GM18858 (cell line): ENCODE measurements around the gene COLQ.
"Not testable (repeated sequence)": the region's sequence is repeated elsewhere in the genome, so short reads cannot be mapped to it uniquely, and the experiment has no call there.

Experiments
- ATAC-seq: cut with Tn5 transposase; IDR thresholded peaks from one replicate; pipeline ENCODE4 v1.9.1; 2021; ENCODE audit not compliant: unreplicated experiment

COLQ gene

DNA sequence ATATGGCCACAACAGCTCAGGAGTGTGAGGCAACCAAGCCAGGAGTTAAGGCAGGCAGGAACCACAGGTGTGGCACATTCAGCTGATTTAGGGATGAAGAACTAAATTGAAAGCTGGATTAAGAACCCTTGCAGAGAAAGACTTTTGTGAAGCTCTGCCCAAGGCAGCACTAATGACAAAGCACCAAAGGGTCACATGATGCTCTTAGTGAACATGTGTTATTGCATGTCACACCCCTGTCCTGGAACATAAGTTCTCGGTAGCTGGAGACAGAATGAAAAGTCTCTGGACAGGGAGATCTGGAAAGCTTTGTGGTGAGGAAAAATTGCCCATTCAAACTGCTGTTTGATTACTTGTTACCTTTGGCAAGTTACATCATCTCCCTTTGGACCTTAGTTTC, 90.9 kb downstream of the COLQ start:
- ATAC-seq, result no peak

DNA sequence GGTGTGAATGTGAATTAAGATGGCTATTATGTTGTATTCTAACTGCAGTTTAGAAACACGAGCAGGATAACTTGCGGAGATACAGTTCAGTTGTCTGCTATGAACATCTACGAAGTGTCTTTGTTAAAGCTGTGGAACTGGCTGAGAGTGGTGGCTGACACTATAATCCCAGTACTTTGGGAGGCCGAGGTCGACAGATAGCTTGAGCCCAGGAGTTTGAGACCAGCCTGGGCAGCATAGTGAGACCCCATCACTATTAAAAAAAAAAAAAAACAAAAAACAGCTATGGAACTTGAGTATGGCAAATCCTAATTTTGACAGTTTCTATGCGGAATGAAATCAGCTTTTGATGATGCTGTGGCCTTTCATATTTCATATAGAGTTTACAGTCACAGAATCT, 92.4 kb downstream of the COLQ start:
- no peak for ATAC-seq

DNA sequence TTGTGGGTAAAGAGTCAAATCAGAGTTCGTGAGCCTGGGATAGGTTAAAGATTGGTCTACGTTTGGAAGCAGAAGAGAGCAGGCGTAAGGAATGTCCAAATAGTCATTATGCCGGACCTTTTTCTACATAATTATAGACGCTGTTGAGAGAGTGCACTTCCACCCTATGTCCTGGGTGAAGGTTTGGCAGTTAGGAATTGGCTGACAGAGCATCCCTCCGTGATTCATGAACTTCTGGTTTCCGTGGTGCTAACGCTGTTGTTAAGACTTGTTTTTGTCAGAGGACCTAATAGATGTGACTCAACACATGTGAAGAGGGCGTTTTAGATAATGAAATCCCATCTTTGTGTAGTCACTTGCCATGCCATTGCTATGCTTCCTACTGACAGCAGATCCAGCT, 93.0 kb downstream of the COLQ start:
- no peak for ATAC-seq

DNA sequence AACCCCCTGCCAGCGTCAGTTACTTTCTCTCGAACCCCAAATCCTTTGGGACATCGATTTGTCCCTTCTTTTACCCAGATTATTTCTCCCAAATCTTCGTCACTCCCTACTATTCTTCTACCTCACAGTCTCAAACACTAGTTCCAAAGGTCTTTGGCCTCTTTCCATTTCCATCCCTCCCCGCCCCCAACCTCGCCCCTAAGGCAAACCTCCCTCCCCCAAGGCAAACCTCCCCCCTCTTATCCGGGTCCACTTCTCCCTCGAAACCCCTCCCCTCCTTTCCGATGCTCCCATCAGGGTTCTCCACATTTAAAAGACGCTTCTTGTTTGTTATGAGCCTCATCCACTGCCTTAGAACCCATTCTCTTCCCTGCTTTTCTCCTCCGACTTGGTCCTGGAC, 93.5 kb downstream of the COLQ start:
- ATAC-seq, result no peak

DNA sequence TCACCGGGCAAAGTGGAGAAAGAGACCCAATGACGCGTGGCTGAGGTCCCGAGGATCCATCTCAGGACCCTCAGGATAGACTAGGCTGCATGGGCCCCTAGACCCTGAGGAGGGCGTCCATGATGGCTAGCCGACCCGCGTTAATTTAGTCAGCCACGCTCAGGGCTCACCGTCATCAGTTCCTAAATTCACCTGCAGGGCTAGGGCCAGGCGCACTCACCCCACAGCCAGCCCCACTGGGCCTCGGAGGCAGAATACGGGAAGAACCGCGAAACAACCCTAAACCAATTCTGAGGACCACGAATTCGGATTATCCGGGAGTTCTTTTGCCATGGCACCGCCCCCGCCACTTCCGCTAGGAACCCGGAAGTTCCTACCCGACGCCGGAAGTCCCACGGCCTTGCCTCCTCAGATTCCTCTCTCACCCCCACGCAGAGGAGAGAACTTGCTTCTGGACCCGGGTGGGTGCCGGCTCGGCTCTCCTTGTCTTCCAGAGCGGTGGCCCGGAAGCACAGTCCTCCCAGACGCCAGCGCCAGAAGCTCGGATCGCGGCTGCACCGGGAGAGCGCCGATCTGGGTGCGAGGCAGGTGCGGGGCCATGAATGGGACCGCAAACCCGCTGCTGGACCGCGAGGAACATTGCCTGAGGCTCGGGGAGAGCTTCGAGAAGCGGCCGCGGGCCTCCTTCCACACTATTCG, 94.2 kb downstream of the COLQ start, which contains the start of the genes EAF1 and METTL6:
EAF1 (plus strand) TSS at position 417 of the 699 bp plus-strand sequence; CDS start at position 599, 182 bp downstream.
METTL6 (minus strand) TSS at position 363 of the 699 bp plus-strand sequence. CDS start 1,033 bp downstream, outside the sequence.
- ATAC-seq, result peak; percentile 84

DNA sequence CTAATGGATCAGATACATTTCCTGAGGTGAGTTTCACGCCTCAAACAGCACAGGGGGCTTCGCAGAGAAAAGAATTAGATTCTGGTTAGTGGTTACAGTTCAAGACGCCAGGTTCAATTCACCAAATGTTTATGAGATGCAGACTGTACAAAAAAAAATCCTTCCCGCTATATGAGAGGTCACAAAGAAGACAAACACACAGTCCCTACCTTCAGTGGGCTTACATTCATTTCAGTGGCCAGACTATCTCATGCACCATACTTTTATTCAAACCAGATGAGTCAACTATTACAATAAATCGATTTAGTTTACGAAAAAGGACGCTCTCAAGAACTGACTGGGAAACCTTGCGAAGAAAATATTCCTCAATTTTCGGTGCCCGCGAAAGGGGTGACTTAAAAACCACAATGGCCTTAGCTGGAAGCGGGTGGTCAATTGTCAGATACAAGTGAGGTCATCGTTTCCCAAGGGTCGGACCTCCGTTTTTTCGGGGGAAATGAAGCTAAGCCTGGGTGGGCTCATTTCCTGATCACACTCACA, 94.9 kb downstream of the COLQ start:
- ATAC-seq, result no peak

DNA sequence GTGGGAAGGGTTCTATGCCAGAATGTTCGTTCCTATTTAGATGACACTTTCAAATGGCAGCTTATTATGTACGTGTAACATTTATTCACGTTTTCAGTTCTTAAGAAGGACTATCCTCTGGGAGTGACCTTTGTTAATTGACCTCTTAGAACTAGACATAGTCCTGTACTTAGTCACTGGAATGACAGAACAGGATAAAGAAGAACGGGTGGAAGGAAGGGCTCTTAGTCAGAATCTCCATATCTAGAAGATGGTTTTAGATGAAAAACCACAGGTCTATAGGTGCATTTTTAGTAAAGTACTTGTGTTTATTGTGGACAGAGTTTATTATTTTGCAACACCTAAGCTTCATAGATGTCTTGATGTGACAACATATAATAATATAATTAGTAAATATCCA, 100.6 kb downstream of the COLQ start:
- no peak for ATAC-seq

DNA sequence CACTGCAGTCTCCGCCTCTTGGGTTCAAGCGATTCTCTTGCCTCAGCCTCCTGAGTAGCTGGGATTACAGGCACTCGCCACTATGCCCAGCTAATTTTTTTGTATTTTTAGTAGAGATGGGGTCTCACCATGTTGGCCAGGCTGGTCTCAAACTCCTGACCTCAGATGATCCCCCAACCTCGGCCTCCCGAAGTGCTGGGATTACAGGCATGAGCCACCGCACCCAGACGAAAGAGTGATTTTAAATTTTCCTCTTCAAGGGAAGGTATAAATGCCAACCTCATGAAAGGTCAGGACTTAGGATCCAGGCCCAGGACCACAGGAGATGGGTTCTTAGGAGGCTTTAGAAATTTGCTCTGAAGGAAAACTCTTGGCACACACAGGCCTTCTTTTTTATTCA, 110.5 kb downstream of the COLQ start:
- not testable (repeated sequence) for ATAC-seq

DNA sequence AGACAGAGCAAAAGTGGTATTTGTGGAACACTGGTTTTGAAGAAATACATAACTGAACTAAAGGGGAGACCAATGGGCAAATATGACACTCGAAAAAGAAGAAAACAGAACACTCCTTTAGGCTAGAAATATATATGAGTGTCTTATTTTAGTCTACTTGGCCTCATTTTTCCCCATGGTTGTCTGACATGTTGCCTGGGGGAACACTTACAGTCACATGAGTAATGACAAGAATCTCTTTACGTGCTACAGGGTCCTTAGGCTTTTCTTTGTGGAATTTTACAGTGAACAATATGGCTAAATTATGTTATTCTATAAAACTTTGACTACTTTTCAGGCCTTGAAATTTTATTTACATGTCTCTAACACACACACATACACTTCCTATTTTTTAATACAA, 111.7 kb downstream of the COLQ start:
- no peak for ATAC-seq

DNA sequence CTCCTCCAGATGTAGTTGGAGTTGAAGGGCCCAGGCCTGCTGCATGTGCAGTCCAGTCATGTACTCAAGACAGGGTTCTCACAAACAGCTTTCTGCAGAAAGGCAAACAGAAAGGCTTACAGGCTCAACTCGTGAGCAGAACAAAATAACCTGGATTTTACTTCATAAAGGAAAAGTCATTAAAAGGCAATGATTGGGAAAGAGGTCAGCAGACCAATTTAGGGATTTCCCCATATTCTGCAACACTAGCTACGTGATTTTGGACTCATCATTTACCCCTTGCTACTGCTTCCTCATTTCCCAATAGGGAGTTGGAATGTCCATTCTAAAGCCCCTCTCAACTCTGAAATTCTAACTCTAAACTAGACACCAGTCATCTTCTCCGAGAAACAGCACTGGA, 112.3 kb downstream of the COLQ start:
- no peak for ATAC-seq

DNA sequence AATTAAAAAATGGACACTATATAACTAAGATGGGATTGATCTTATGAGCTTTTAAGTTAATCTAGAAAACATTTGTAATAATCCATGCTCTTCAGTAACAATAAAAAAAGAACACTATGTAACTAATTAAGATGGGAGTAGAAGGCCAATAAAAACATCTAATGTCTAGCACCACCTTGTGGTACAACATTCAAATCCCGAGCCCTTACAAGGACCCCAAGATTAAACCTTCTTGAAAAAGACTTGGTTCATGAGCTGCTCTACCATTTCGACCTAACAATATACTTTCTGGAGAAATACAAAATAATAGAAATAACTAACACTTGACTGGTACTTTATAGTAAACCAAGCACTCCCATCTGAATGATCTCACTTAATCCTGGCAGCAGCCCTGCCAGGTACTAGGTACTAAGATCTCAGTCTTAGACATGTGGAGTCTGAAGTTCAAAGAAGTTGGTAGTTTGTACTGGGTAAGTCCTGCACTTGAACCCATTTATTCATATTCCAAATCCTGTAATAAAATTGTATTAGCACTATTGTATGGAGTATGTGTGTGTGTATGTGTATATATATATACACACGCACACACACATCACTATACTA, 116.0 kb downstream of the COLQ start:
- peak; percentile 50 for ATAC-seq

DNA sequence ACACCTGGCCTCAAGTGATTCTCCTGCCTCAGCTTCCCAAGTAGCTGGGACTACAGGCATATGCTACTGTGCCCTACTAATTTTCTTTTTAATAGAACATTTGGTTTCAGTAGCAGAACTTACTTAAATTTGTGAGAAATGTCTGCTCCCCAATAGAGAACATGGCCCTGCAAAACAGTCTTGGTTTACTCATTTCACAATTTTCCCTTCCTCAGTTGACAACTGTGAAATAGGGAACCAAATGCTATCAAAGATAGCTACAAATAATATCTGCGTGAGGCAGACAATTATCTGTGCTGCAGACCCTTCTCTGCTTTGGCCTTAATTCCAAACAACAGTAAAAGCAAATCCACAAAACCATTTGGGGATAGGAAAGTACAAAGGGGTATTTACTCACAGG, 116.7 kb downstream of the COLQ start:
- ATAC-seq, result no peak

DNA sequence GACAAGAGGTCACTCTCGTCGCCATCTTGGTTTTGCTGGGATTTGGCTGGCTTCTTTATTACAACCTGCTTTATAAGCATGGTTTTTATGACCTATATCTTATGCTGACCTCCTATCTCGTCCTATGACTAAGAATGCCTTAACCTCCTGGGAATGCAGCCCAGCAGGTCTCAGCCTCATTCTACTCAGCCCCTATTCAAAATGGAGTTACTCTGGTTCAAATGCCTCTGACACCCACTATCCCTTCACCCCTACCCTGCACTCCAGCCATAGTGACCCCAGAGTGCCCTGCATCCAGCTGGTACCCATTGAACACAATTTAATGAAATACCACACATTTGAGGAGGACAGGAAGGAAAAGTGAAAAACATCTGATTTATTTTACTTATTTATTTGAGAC, 117.5 kb downstream of the COLQ start:
- ATAC-seq, result no peak

DNA sequence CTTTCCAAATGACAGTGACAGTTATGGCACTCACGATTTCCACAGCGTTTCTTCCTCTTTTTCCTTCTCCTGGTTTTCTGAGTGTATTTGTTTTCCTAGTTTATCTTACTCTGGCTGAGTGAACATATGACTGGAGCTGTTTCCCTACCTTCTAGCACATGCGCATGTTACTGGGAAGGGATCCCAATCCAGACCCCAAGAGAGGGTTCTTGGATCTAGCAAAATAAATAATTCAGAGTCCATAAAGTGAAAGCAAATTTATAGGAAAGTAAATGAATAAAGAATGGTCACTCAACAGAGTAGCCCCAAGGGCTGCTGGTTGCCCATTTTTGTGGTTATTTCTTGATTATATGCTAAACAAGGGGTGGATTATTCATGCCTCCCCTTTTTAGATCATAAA, 118.0 kb downstream of the COLQ start:
- no peak for ATAC-seq

DNA sequence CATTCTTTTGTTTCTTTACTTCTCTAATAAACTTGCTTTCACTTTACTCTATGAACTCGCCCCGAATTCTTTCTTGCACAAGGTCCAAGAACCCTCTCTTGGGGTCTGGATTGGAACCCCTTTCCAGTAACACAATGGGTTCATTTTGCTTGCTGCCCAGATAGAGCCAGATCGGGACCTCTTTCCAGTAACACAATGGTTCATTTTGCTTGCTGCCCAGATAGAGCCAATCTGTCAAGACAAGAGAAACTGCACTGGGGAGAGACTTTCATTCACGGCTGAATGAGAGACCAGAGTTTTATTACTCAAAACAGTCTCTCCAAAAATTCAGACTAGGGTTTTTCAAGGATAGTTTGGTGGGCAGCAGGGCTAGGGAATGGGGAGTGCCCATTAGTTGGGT, 119.6 kb downstream of the COLQ start:
- ATAC-seq, result no peak
